ENCODE results near the gene BLID. TPM values are rescaled to one million over a fixed set of nuclear protein-coding genes. Genes with fewer than 3 reads are reported as not detected.

The BLID gene
- total RNA-seq, 1 experiment from 2014 or later = not detected

DNA sequence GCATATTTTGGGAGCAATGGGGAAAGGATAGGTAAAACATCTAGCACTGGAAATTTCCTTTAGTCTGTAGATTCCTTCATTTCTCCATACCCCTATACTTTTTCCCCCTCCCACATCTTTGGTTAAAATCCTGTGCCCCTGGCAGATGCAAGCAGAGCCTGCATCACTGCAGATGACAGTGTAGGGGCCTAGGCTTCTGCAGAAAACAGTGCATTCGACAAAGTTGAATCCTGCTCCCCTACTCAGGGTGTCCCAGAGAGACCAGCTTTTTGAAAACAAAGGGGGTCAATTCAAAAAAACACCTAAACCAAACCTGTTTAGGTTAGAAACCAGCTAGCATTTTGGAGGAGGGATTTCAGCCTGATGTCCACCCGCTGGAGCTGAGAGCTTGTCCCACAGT lies 43.8 kb upstream of the BLID start:
- Histone ChIP-seq H3K18ac (ENCODE audit: insufficient read length, low read depth, low read length) (no peak overlapping the region), H2AFZ (ENCODE audit: low read length) (no peak overlapping the region), H3K79me1 (ENCODE audit: insufficient read depth, low read depth, low read length, poor library complexity, severe bottlenecking) (no peaks in the 10 kb centered on the region), H3K9me3 (ENCODE audit: control insufficient read depth, low read depth, low read length) (no peaks in the 10 kb centered on the region), H3K9ac (ENCODE audit: extremely low read depth, insufficient read length, low read length) (no peak overlapping the region), H2BK12ac (ENCODE audit: insufficient read length, low read depth, low read length) (no peak overlapping the region), H2BK20ac (ENCODE audit: low read depth, low read length, poor library complexity, severe bottlenecking) (no peak overlapping the region), H3T11ph (ENCODE audit: low read length) (no peak overlapping the region), H4K8ac (replicated peaks; ENCODE audit: insufficient read length, low read depth, low read length) (no peak overlapping the region), H3K27ac (ENCODE audit: insufficient read length, low read depth, low read length) (no peak overlapping the region), H3K23ac (ENCODE audit: insufficient read length, low read depth, low read length) (no peak overlapping the region), H4K20me1 (ENCODE audit: control insufficient read depth, insufficient read depth, insufficient read length) (no peaks in the 10 kb centered on the region), H3K4ac (ENCODE audit: low read depth, low read length) (no peak overlapping the region), H3K79me2 (ENCODE audit: insufficient read depth, low read length) (no peaks in the 10 kb centered on the region), H3K4me2 (ENCODE audit: insufficient read depth, insufficient read length, low read length) (no peak overlapping the region), H3K27me3 (ENCODE audit: insufficient read depth, low read length) (no peaks in the 10 kb centered on the region), H2BK5ac (ENCODE audit: insufficient read length, low read length) (no peak overlapping the region), H3K56ac (ENCODE audit: insufficient read length, low read depth, low read length) (no peak overlapping the region), H4K5ac (ENCODE audit: insufficient read length, low read depth, low read length) (no peak overlapping the region), H3K14ac (ENCODE audit: insufficient read depth, low read length) (no peak overlapping the region), H2AK5ac (ENCODE audit: insufficient read length, low read length) (no peak overlapping the region), H2BK120ac (ENCODE audit: low read depth, low read length, poor library complexity, severe bottlenecking) (no peak overlapping the region), H2BK15ac (ENCODE audit: low read depth, low read length) (no peak overlapping the region), H4K91ac (ENCODE audit: insufficient read length, low read depth, low read length) (no peak overlapping the region), H3K4me1 (ENCODE audit: insufficient read depth, low read length) (no peaks in the 10 kb centered on the region), H3K23me2 (ENCODE audit: insufficient read length, low read depth, low read length, poor library complexity, severe bottlenecking) (no peaks in the 10 kb centered on the region)
- DNase-seq = no peak
- Mint-ChIP-seq H3K4me1 (peaks cover 6 to 22% of the 10 kb centered on the region in 2 experiments), H3K36me3 (ENCODE audit: insufficient read depth in 1 of 3, low read depth in 3 of 3) (no peaks in the 10 kb centered on the region), H3K4me3 (no peak overlapping the region), H3K27ac (no peak overlapping the region), H3K27me3 (ENCODE audit: low read depth) (peaks cover 7% of the 10 kb centered on the region), H3K9me3 (no peaks in the 10 kb centered on the region)
- no CpG with 5 or more reads among the region's 2 CpGs for WGBS (ENCODE audit: extremely low coverage, insufficient read length, low lambda C conversion rate)
- TF ChIP-seq CTCF (conservative IDR thresholded peaks at IDR 0.05) = no peak
